A549 (cell line): ENCODE measurements around the gene METTL18. TPM values are rescaled to one million over a fixed set of nuclear protein-coding genes. Genes with fewer than 3 reads are reported as not detected.

Experiments
- ATAC-seq, 2 experiments: fragments of 200-7000 bp in 1 of 2; fragments of >200 bp in 1 of 2; cut with Nextera tagmentation in 1 of 2; cut with Tn5 transposase in 1 of 2; 3 replicates each; pipeline versions ENCODE4 v1.8.0 to v1.9.1; 2018 to 2020; ENCODE audit warnings: mild to moderate bottlenecking in 1 of 2, moderate library complexity in 1 of 2
- CTCF ChIA-PET: fragments of 300-600 bp; sonication (Branson Sonifier 250); formaldehyde crosslinking; extraction: SDS; loops from one replicate; lab custom pipeline; 2021; ENCODE audit warnings: antibody characterized with exemption, inconsistent platforms; lab: Yijun Ruan, JAX
- POLR2A ChIA-PET: fragments of 350-600 bp; formaldehyde crosslinking; extraction: SDS; loops from one replicate; lab custom pipeline; 2021; ENCODE audit warnings: antibody characterized with exemption, inconsistent platforms; lab: Yijun Ruan, JAX
- DNase-seq, 2 experiments: peaks; one replicate each; pipeline versions ENCODE4 v3.0.0 to v3.0.0-alpha.2; 2011 to 2016; ENCODE audit warnings: low read depth in 1 of 2, low spot score in 1 of 2
- FAIRE-seq: peaks from 2 replicates; lab custom pipeline; 2011; peaks lifted over from hg19 to GRCh38; lab: Jason Lieb, UNC
- H3K27ac ChIP-seq, 2 experiments: fragments of >200 bp; sonication (Bioruptor Twin); formaldehyde crosslinking; 3 replicates each; pipeline ENCODE4 v1.5.1; 2016 to 2017
- H3K4me1 ChIP-seq: fragments of >200 bp; sonication (Bioruptor Twin); formaldehyde crosslinking; 3 replicates; pipeline ENCODE4 v1.6.1; 2016
- H3K4me2 ChIP-seq: fragments of >200 bp; sonication (Bioruptor Twin); formaldehyde crosslinking; 3 replicates; pipeline ENCODE4 v1.6.1; 2016
- H3K4me3 ChIP-seq: fragments of >200 bp; sonication (Bioruptor Twin); formaldehyde crosslinking; 3 replicates; pipeline ENCODE4 v1.5.1; 2016
- H3K9me3 ChIP-seq: fragments of >200 bp; sonication (Bioruptor Twin); formaldehyde crosslinking; 3 replicates; pipeline ENCODE4 v1.6.1; 2016
- ATOH8 ChIP-seq: fragments of 250-450 bp; sonication (Bioruptor Pico); IDR thresholded peaks from 2 replicates; pipeline ENCODE4 v1.5.0; 2020; ENCODE audit warnings: low read depth, mild to moderate bottlenecking, moderate library complexity
- BHLHE40 ChIP-seq: IDR thresholded peaks from 2 replicates; pipeline ENCODE4 v1.6.1; 2012; ENCODE audit warnings: low read depth, low read length, inconsistent platforms
- CBX2 ChIP-seq: fragments of 200-600 bp; sonication (generic); IDR thresholded peaks from 2 replicates; pipeline ENCODE4 v1.6.1; 2016; ENCODE audit warnings: low read depth, mild to moderate bottlenecking, borderline replicate concordance
- ELK1 ChIP-seq: fragments of 150-350 bp; IDR thresholded peaks from 2 replicates; pipeline ENCODE4 v1.6.1; 2014; ENCODE audit warnings: low read depth, mild to moderate bottlenecking, low read length
- ESRRA ChIP-seq: fragments of 150-350 bp; IDR thresholded peaks from 2 replicates; pipeline ENCODE4 v1.6.1; 2014; ENCODE audit warnings: mild to moderate bottlenecking, low read length, borderline replicate concordance
- FOXS1 ChIP-seq: fragments of 250-450 bp; sonication (Bioruptor Pico); IDR thresholded peaks from 2 replicates; pipeline ENCODE4 v1.5.0; 2020; ENCODE audit warnings: mild to moderate bottlenecking, moderate library complexity
- HDAC2 ChIP-seq: fragments of 200-600 bp; sonication (generic); IDR thresholded peaks from 2 replicates; pipeline ENCODE4 v1.6.1; 2016
- HMGXB4 ChIP-seq: fragments of 250-450 bp; sonication (Bioruptor Pico); IDR thresholded peaks from 2 replicates; pipeline ENCODE4 v1.5.0; 2021; ENCODE audit warnings: mild to moderate bottlenecking, moderate library complexity, borderline replicate concordance
- HOXB5 ChIP-seq: fragments of 250-450 bp; sonication (Bioruptor Pico); IDR thresholded peaks from 2 replicates; pipeline ENCODE4 v1.5.0; 2020; ENCODE audit warnings: mild to moderate bottlenecking, moderate library complexity
- JUN ChIP-seq, 2 experiments: fragments of >200 bp; sonication (Bioruptor Twin); formaldehyde crosslinking; IDR thresholded peaks; 2 replicates in 1 of 2; 3 replicates in 1 of 2; pipeline ENCODE4 v1.6.1; 2016 to 2017
- KDM5A ChIP-seq: fragments of 200-600 bp; sonication (generic); IDR thresholded peaks from 2 replicates; pipeline ENCODE4 v1.6.1; 2016; ENCODE audit warnings: antibody characterized with exemption, mild to moderate bottlenecking
- MAFK ChIP-seq: fragments of 450-650 bp; IDR thresholded peaks from 2 replicates; pipeline ENCODE4 v1.6.1; 2014; ENCODE audit not compliant: partially characterized antibody
- NPAS2 ChIP-seq: fragments of 250-450 bp; sonication (Bioruptor Pico); IDR thresholded peaks from 2 replicates; pipeline ENCODE4 v1.8.0; 2022; ENCODE audit warnings: mild to moderate bottlenecking, moderate library complexity, borderline replicate concordance
- NR3C1 ChIP-seq: fragments of >200 bp; sonication (Bioruptor Twin); formaldehyde crosslinking; IDR thresholded peaks from 3 replicates; pipeline ENCODE4 v1.6.1; 2017
- PBX3 ChIP-seq: IDR thresholded peaks from 2 replicates; pipeline ENCODE4 v1.6.1; 2012
- PHF8 ChIP-seq: fragments of 200-600 bp; sonication (generic); IDR thresholded peaks from 2 replicates; pipeline ENCODE4 v1.6.1; 2016; ENCODE audit warnings: low read depth, mild to moderate bottlenecking, antibody characterized with exemption, moderate library complexity, borderline replicate concordance
- POLR2AphosphoS2 ChIP-seq: conservative IDR thresholded peaks from 2 replicates; pipeline ENCODE4 v1.6.1; 2012; ENCODE audit warnings: low read length, improper control_type of control experiment, inconsistent platforms
- RARB ChIP-seq: fragments of 250-450 bp; sonication (Bioruptor Pico); IDR thresholded peaks from 2 replicates; pipeline ENCODE4 v1.8.0; 2021; ENCODE audit warnings: mild to moderate bottlenecking, moderate library complexity
- RCOR1 ChIP-seq: fragments of 150-350 bp; IDR thresholded peaks from 2 replicates; pipeline ENCODE4 v1.6.1; 2014; ENCODE audit warnings: antibody characterized with exemption, low read length, low read depth
- TFCP2L1 ChIP-seq: fragments of 250-450 bp; sonication (Bioruptor Pico); IDR thresholded peaks from 2 replicates; pipeline ENCODE4 v1.5.0; 2021; ENCODE audit warnings: mild to moderate bottlenecking
- TP53 ChIP-seq: fragments of 250-450 bp; sonication (Bioruptor Pico); IDR thresholded peaks from 2 replicates; pipeline ENCODE4 v1.5.0; 2021; ENCODE audit warnings: mild to moderate bottlenecking, moderate library complexity
- ZC3H11A ChIP-seq: fragments of 450-650 bp; IDR thresholded peaks from 2 replicates; pipeline ENCODE4 v1.6.1; 2014; ENCODE audit warnings: antibody characterized with exemption, mild to moderate bottlenecking
- ZFP36 ChIP-seq: fragments of 450-650 bp; IDR thresholded peaks from 2 replicates; pipeline ENCODE4 v1.6.1; 2014; ENCODE audit warnings: borderline replicate concordance; ENCODE audit not compliant: partially characterized antibody
- ZNF302 ChIP-seq: fragments of 250-450 bp; sonication (Bioruptor Pico); IDR thresholded peaks from 2 replicates; pipeline ENCODE4 v1.9.0; 2021; ENCODE audit warnings: inconsistent platforms, mild to moderate bottlenecking, moderate library complexity
- WGBS: methylation state at CpG from one replicate; pipeline ENCODE4 v1.1.6; 2017; ENCODE audit errors: missing lambda C conversion rate; 5-methylcytosine and 5-hydroxymethylcytosine counted together
- polyA plus RNA-seq, 4 experiments: library from polyadenylated mRNA; depleted of rRNA in 3 of 4; stranded (reverse); fragments of >200 nt; fragmentation: RNase III in 1 of 4; extraction: RNeasy Plus Mini Kit Qiagen cat#74134 plus additional on column Dnase treatment in 1 of 4; gene quantifications; 2 replicates in 3 of 4; 3 replicates in 1 of 4; pipeline ENCODE4 v1.2.3, GENCODE V29; 2011 to 2017

METTL18 gene
- polyA plus RNA-seq, 2 of the 4 experiments (the other 2 are of a cell fraction) = 7.5 to 11.4 TPM

- 94% methylated on average over 3 of the region's 3 CpGs for WGBS
- CTCF ChIA-PET = no interaction called here
- Histone ChIP-seq H3K9me3 (no peaks in the 10 kb centered on the region), H3K4me1 (no peaks in the 10 kb centered on the region), H3K27ac (no peak overlapping the region), H3K4me3 (no peak overlapping the region), H3K4me2 (no peak overlapping the region)
- no peak for FAIRE-seq
- no peak for TF ChIP-seq FOXS1
- TF ChIP-seq ELK1 = no peak
- no peak for TF ChIP-seq KDM5A
- TF ChIP-seq RCOR1 = no peak
- TF ChIP-seq TP53 = no peak
- no peak for TF ChIP-seq HDAC2
- no peak for TF ChIP-seq BHLHE40
- TF ChIP-seq RARB (CRISPR knock-in tag) = no peak
- no peak for TF ChIP-seq ZC3H11A
- TF ChIP-seq JUN (IDR thresholded peaks at IDR 0.05) = no peak
- no peak for TF ChIP-seq PBX3
- TF ChIP-seq PHF8 = no peak
- TF ChIP-seq NPAS2 (CRISPR knock-in tag) = no peak
- DNase-seq = no peak
- POLR2A ChIA-PET = no interaction called here
- ATAC-seq = no peak
These were observed 29.4 kb upstream of the METTL18 start for GRCh38 chr1:169824153-169824552.

GRCh38 chr1:169821500-169821899 is 26.8 kb upstream of the METTL18 start:
- no peak for FAIRE-seq
- Histone ChIP-seq H3K9me3 (no peaks in the 10 kb centered on the region), H3K4me3 (no peak overlapping the region), H3K4me1 (no peaks in the 10 kb centered on the region), H3K27ac (no peak overlapping the region), H3K4me2 (no peak overlapping the region)
- ChIA-PET CTCF (interaction anchor here (1.2 to 1.4 kb wide), 2 partner anchors 12 to 220 kb away, joined by 4 to 5 read pairs; no protein-coding TSS in a partner anchor), POLR2A (no interaction called here)
- no peak for TF ChIP-seq TFCP2L1 (CRISPR knock-in tag)
- TF ChIP-seq HMGXB4 = no peak
- peak; percentile 55 for TF ChIP-seq MAFK
- DNase-seq = no peak
- ATAC-seq = no peak
- 92% methylated on average over 7 of the region's 7 CpGs for WGBS

GRCh38 chr1:169816617-169817016 is 21.9 kb upstream of the METTL18 start:
- H3K4me2 ChIP-seq = no peak overlapping the region
- FAIRE-seq (no peak), DNase-seq (no peak), ATAC-seq (no peak)
- H3K27ac ChIP-seq = no peak overlapping the region
- H3K4me1 ChIP-seq = no peaks in the 10 kb centered on the region
- H3K4me3 ChIP-seq = no peak overlapping the region
- WGBS = 85% methylated on average over 1 of the region's 1 CpG
- ChIA-PET POLR2A (no interaction called here), CTCF (no interaction called here)
- H3K9me3 ChIP-seq = no peaks in the 10 kb centered on the region
- TF ChIP-seq NR3C1 (no peak), HMGXB4 (no peak), RCOR1 (no peak), CBX2 (no peak), ESRRA (no peak), ELK1 (no peak), ZFP36 (no peak), POLR2AphosphoS2 (no peak), HOXB5 (CRISPR knock-in tag) (no peak), ATOH8 (CRISPR knock-in tag) (no peak), HDAC2 (no peak), JUN (IDR thresholded peaks at IDR 0.05) (no peak), ZNF302 (CRISPR knock-in tag) (no peak)
